HL-60 (cell line): ENCODE measurements around the gene FIBP.

Source experiments
- POLR2AphosphoS5 ChIP-seq: IDR thresholded peaks from 2 replicates; pipeline ENCODE4 v1.6.1; 2012; ENCODE audit warnings: low read depth
- SPI1 ChIP-seq: IDR thresholded peaks from 2 replicates; pipeline ENCODE4 v1.6.1; 2012; ENCODE audit warnings: low read depth, mild to moderate bottlenecking, borderline replicate concordance
- TF ChIP-seq, protein P1 (sequence below): IDR thresholded peaks from one replicate; pipeline ENCODE4 v1.5.1; 2011; ENCODE audit warnings: low read length, control low read depth, inconsistent platforms; ENCODE audit not compliant: insufficient read depth
- TF ChIP-seq, protein P2 (sequence below): IDR thresholded peaks from 2 replicates; pipeline ENCODE4 v1.6.1; 2012; ENCODE audit warnings: low read depth; ENCODE audit not compliant: insufficient replicate concordance

DNA sequence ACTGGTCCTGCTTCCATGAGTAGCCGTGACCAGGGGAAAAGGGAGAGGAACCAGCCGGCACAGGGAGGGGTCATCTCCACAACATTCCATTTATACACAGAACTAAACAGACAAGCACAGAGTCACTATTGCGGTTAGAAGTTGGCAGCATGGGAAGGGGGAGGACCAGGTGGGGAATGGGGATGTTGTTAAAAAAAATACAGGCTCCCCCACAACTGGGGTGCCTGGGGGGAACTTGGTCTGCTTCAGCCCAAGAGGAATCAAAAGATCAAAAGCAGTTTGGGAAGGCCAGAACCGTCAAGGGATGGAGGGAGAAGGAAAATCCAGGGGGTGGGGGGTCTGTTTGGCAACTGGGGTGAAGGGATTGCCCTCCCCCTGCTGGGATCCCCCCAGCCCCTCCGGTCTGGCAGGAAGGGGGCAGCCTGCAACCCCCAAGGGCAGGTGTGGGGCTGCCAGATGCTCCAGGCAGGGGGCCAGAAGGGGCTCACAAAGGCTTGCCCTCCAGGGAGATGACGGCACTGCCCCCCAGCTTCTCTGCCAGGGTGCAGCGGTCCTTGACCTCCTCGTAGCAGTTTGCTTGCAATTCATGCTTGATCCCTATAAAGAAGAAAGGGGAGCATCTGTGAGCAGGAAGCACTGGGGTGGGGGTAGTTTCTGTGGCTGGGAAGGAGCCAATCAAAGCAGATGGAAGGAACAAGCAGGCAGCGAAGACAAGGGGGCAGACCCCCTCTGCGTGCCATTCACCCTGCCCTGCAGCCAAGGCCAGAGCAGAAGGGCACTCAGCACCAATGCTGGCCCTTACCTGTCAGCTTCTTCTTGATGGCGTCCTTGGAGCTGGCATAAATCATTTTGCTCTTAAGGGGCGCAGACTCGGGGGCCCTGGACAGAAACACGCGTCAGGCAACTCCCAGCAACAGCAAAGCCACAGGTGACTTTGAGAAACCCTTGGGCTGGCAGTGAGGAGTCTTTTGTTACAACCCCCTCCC lies 33.1 kb downstream of the FIBP start:
- TF ChIP-seq, protein P1, sequence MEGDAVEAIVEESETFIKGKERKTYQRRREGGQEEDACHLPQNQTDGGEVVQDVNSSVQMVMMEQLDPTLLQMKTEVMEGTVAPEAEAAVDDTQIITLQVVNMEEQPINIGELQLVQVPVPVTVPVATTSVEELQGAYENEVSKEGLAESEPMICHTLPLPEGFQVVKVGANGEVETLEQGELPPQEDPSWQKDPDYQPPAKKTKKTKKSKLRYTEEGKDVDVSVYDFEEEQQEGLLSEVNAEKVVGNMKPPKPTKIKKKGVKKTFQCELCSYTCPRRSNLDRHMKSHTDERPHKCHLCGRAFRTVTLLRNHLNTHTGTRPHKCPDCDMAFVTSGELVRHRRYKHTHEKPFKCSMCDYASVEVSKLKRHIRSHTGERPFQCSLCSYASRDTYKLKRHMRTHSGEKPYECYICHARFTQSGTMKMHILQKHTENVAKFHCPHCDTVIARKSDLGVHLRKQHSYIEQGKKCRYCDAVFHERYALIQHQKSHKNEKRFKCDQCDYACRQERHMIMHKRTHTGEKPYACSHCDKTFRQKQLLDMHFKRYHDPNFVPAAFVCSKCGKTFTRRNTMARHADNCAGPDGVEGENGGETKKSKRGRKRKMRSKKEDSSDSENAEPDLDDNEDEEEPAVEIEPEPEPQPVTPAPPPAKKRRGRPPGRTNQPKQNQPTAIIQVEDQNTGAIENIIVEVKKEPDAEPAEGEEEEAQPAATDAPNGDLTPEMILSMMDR, result no peak
- TF ChIP-seq, protein P2, sequence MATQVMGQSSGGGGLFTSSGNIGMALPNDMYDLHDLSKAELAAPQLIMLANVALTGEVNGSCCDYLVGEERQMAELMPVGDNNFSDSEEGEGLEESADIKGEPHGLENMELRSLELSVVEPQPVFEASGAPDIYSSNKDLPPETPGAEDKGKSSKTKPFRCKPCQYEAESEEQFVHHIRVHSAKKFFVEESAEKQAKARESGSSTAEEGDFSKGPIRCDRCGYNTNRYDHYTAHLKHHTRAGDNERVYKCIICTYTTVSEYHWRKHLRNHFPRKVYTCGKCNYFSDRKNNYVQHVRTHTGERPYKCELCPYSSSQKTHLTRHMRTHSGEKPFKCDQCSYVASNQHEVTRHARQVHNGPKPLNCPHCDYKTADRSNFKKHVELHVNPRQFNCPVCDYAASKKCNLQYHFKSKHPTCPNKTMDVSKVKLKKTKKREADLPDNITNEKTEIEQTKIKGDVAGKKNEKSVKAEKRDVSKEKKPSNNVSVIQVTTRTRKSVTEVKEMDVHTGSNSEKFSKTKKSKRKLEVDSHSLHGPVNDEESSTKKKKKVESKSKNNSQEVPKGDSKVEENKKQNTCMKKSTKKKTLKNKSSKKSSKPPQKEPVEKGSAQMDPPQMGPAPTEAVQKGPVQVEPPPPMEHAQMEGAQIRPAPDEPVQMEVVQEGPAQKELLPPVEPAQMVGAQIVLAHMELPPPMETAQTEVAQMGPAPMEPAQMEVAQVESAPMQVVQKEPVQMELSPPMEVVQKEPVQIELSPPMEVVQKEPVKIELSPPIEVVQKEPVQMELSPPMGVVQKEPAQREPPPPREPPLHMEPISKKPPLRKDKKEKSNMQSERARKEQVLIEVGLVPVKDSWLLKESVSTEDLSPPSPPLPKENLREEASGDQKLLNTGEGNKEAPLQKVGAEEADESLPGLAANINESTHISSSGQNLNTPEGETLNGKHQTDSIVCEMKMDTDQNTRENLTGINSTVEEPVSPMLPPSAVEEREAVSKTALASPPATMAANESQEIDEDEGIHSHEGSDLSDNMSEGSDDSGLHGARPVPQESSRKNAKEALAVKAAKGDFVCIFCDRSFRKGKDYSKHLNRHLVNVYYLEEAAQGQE, result no peak
- no peak for TF ChIP-seq POLR2AphosphoS5
- no peak for TF ChIP-seq SPI1
